H1 (cell line): ENCODE measurements around the gene OXNAD1. TPM values are rescaled to one million over a fixed set of nuclear protein-coding genes. Genes with fewer than 3 reads are reported as not detected.

Source experiments
- CHD7 ChIP-seq: fragments of 300-600 bp; sonication (generic); IDR thresholded peaks from 2 replicates; pipeline ENCODE4 v1.7.1; 2012; ENCODE audit warnings: low read length, moderate library complexity, mild to moderate bottlenecking, inconsistent platforms; ENCODE audit not compliant: insufficient replicate concordance
- polyA plus RNA-seq, 7 experiments: library from polyadenylated mRNA; depleted of rRNA in 3 of 7; stranded (reverse) in 5 of 7; unstranded in 2 of 7; fragments of >200 nt in 5 of 7; fragments of 200-250 nt in 2 of 7; gene quantifications; 1 replicate in 5 of 7; 2 replicates in 1 of 7; 4 replicates in 1 of 7; pipeline versions ENCODE4 v1.2.1 to v1.2.3, GENCODE V29; 2011 to 2013; ENCODE audit warnings: missing spikeins in 2 of 7, mixed read lengths in 2 of 7
- total RNA-seq: library from RNA; stranded (reverse); fragmentation: NEBNext Ultra II Directional; extraction: Animal tissue kit (Norgen Biotek cat#: 25700); gene quantifications from 2 replicates; pipeline ENCODE4 v1.2.1, GENCODE V29; 2021

The OXNAD1 gene
- total and polyA plus RNA-seq, 2 of the 8 experiments (the other 6 are each of a cell fraction or from before 2014, with no cell fraction given): 14.9 to 24.8 TPM

GRCh38 chr3:16227566-16227965 is 37.4 kb upstream of the OXNAD1 start (continued):
- no peak for TF ChIP-seq CHD7
- TF ChIP-seq, all 59 proteins: peak for 0
